Gastrocnemius medialis (tissue), 4 donors: Measurements from ENCODE around the gene ANKS1B.

ENCODE experiments used
- CTCF ChIP-seq, 5 experiments: fragments of 450-650 bp in 3 of 5; fragments of 200-600 bp in 2 of 5; sonication (generic) in 2 of 5; IDR thresholded peaks in 4 of 5; conservative IDR thresholded peaks in 1 of 5; 1 replicate in 4 of 5; 2 replicates in 1 of 5; pipeline ENCODE4 v1.5.1; 2016 to 2019; ENCODE audit warnings: antibody characterized with exemption in 5 of 5, mild to moderate bottlenecking in 3 of 5, moderate library complexity in 3 of 5
- POLR2A ChIP-seq, 2 donors: fragments of 450-650 bp; IDR thresholded peaks; one replicate each; pipeline ENCODE4 v1.6.1; 2017; ENCODE audit warnings: antibody characterized with exemption in 2 of 2, mild to moderate bottlenecking in 2 of 2, moderate library complexity in 2 of 2

- no peak for TF ChIP-seq CTCF (IDR thresholded peaks at IDR 0.05 in 4 of 5, conservative IDR thresholded peaks at IDR 0.05 in 1 of 5)
- no peak for TF ChIP-seq POLR2A (IDR thresholded peaks at IDR 0.05)
Measured at GRCh38 chr12:99695050-99695449, 289.7 kb downstream of the ANKS1B start.
